HepG2 (cell line): Measurements from ENCODE around the gene HOXD3.

Experiments used
- FOXO4 ChIP-seq: sonication (generic); formaldehyde crosslinking; conservative IDR thresholded peaks from 2 replicates; pipeline ENCODE4 v1.8.1; 2023; ENCODE audit warnings: missing genetic modification reagents
- FOXP4 ChIP-seq: sonication (generic); formaldehyde crosslinking; IDR thresholded peaks from 2 replicates; pipeline ENCODE4 v1.4.0; 2020; ENCODE audit warnings: missing genetic modification reagents
- HIVEP1 ChIP-seq: sonication (generic); formaldehyde crosslinking; IDR thresholded peaks from 2 replicates; pipeline ENCODE4 v1.4.0; 2020; ENCODE audit warnings: mild to moderate bottlenecking, missing genetic modification reagents
- ZNF12 ChIP-seq: sonication (generic); formaldehyde crosslinking; IDR thresholded peaks from 2 replicates; pipeline ENCODE4 v1.5.0; 2020; ENCODE audit warnings: missing genetic modification reagents

GRCh38 chr2:176186024-176186423 is 28.9 kb downstream of the HOXD3 start:
- no peak for TF ChIP-seq FOXP4
- no peak for TF ChIP-seq ZNF12 (CRISPR knock-in tag)
- no peak for TF ChIP-seq HIVEP1 (CRISPR knock-in tag)
- TF ChIP-seq FOXO4 (CRISPR knock-in tag), result no peak
